Kidney (tissue), 14 donors: Measurements from ENCODE around the gene DRC1. TPM values are rescaled to one million over a fixed set of nuclear protein-coding genes. Genes with fewer than 3 reads are reported as not detected.

Experiments
- DNase-seq, 5 donors: peaks; one replicate each; pipeline ENCODE4 v3.0.0-alpha.2; 2013 to 2020
- FAIRE-seq: peaks from 2 replicates; lab custom pipeline; 2012; peaks lifted over from hg19 to GRCh38; lab: Jason Lieb, UNC
- H3K27ac ChIP-seq, 2 donors: one replicate each; pipeline ENCODE4 v1.7.0; 2013; ENCODE audit warnings: low read depth in 2 of 2, low read length in 2 of 2, inconsistent platforms in 1 of 2
- H3K27me3 ChIP-seq: one replicate; pipeline ENCODE4 v1.7.1; 2013; ENCODE audit warnings: low read length, inconsistent platforms; ENCODE audit not compliant: control insufficient read depth, insufficient read depth
- H3K36me3 ChIP-seq, 3 donors: one replicate each; pipeline versions ENCODE4 v1.7.0 to v1.7.1; 2013; ENCODE audit warnings: low read length in 3 of 3, control low read depth in 1 of 3, inconsistent platforms in 1 of 3; ENCODE audit not compliant: insufficient read depth in 3 of 3, control insufficient read depth in 2 of 3
- H3K4me1 ChIP-seq, 3 donors: one replicate each; pipeline versions ENCODE4 v1.7.0 to v1.7.1; 2013; ENCODE audit warnings: low read length in 3 of 3, inconsistent platforms in 1 of 3, low read depth in 1 of 3; ENCODE audit not compliant: control insufficient read depth in 2 of 3, insufficient read depth in 2 of 3
- H3K4me3 ChIP-seq, 3 donors: one replicate each; pipeline versions ENCODE4 v1.7.0 to v1.8.1; 2013; ENCODE audit warnings: low read length in 3 of 3, control low read depth in 1 of 3, inconsistent platforms in 1 of 3
- H3K9ac ChIP-seq, 3 donors: one replicate each; pipeline versions ENCODE4 v1.7.0 to v1.7.1; 2013; ENCODE audit warnings: low read length in 3 of 3, control low read depth in 1 of 3, inconsistent platforms in 1 of 3
- H3K9me3 ChIP-seq, 3 donors: one replicate each; pipeline versions ENCODE4 v1.7.0 to v1.7.1; 2013; ENCODE audit warnings: low read length in 3 of 3, control low read depth in 1 of 3, inconsistent platforms in 1 of 3; ENCODE audit not compliant: control insufficient read depth in 2 of 3, insufficient read depth in 1 of 3
- intact Hi-C: fragments of 100-400 bp; cut with DNase I; formaldehyde crosslinking; loops from one replicate; pipeline ENCODE4 v1.11.1; 2022
- polyA plus RNA-seq: library from polyadenylated mRNA; stranded (reverse); fragments of 350-450 nt; fragmentation: Illumina TruSeq; extraction: RNeasy Lipid Tissue Mini Kit (QIAGEN cat#74804); gene quantifications from one replicate; pipeline ENCODE4 v1.2.3, GENCODE V29; 2014; ENCODE audit warnings: low read depth, low replicate concordance; ENCODE audit not compliant: insufficient read depth
- total RNA-seq: library from RNA; stranded (reverse); fragmentation: NEBNext Ultra II Directional; extraction: Animal tissue kit (Norgen Biotek cat#: 25700); gene quantifications from one replicate; pipeline ENCODE4 v1.2.1, GENCODE V29; 2021
- TF ChIP-seq, protein P1 (sequence below): IDR thresholded peaks from 3 replicates; pipeline ENCODE4 v1.5.1; 2012; ENCODE audit warnings: mild to moderate bottlenecking, moderate library complexity, borderline replicate concordance; ENCODE audit not compliant: insufficient read depth; ENCODE audit errors: extremely low read depth
- donor health status: control.
- donor health status: control.
- donor health status: control.
- donor health status: control.
- donor health status: control.
- donor health status: DM: yes; HTN: yes; CAD: no.
- donor health status: Normal renal cell carcinoma (clear cell type).

DRC1 gene
- total and polyA plus RNA-seq, 2 donors from 2014 or later = 0.76 TPM; not detected in 1

DNA sequence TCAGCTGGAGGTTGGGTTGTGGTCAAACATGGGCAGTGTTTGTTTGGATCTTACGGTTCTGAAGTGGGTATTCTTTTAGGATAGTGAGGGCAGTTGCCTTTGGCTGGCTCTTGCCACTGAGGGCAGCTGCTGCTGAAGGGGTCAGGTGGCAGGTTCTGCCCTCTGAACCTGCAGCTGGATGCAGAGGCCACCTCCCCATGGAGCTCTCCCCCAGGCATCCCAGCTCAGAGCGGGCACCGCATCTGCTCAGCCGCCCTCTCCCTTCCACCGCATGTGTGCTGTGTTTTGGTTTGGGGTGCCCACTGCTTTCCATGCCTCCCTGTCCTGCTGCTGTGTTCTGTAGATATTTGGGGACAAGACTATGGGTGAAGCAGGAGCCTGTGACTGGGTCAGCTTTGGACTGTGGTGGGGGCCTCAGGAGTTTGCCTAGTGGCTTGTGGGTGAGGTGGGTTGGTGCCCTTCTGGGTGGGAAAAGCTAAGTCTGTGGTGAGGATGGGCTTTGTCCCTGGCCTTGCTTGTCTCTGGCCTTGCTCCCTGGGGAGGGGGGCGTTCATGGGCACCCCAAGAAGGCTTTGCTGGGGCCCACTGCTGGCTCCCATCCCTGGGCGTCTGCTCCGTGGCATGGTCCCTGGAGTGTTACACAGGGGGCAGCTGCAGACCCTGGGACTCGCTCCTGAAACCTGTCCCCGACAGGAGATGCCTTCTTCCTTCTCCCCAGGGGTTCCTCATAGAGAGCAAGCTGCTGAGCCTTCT, 47.7 kb downstream of the DRC1 start:
- FAIRE-seq = no peak

GRCh38 chr2:26450031-26450635, 48.4 kb downstream of the DRC1 start:
- no peak overlapping the region for H3K4me3 ChIP-seq
- H3K9ac ChIP-seq = no peak overlapping the region
- H3K27me3 ChIP-seq = no peaks in the 10 kb centered on the region
- DNase-seq = no peak
- no peaks in the 10 kb centered on the region for H3K9me3 ChIP-seq
- no peaks in the 10 kb centered on the region for H3K36me3 ChIP-seq
- FAIRE-seq = no peak
- TF ChIP-seq, protein P1, sequence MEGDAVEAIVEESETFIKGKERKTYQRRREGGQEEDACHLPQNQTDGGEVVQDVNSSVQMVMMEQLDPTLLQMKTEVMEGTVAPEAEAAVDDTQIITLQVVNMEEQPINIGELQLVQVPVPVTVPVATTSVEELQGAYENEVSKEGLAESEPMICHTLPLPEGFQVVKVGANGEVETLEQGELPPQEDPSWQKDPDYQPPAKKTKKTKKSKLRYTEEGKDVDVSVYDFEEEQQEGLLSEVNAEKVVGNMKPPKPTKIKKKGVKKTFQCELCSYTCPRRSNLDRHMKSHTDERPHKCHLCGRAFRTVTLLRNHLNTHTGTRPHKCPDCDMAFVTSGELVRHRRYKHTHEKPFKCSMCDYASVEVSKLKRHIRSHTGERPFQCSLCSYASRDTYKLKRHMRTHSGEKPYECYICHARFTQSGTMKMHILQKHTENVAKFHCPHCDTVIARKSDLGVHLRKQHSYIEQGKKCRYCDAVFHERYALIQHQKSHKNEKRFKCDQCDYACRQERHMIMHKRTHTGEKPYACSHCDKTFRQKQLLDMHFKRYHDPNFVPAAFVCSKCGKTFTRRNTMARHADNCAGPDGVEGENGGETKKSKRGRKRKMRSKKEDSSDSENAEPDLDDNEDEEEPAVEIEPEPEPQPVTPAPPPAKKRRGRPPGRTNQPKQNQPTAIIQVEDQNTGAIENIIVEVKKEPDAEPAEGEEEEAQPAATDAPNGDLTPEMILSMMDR = no peak
- intact Hi-C loops = no loop called here
- no peaks in the 10 kb centered on the region for H3K4me1 ChIP-seq
- no peak overlapping the region for H3K27ac ChIP-seq

More for the DNA sequence above, 47.7 kb downstream of the DRC1 start:
- Histone ChIP-seq H3K4me1 (no peaks in the 10 kb centered on the region), H3K9ac (no peak overlapping the region), H3K4me3 (no peak overlapping the region), H3K27me3 (no peaks in the 10 kb centered on the region), H3K27ac (no peak overlapping the region), H3K9me3 (no peaks in the 10 kb centered on the region), H3K36me3 (no peaks in the 10 kb centered on the region)
- TF ChIP-seq, protein P1 = no peak
- intact Hi-C loops = no loop called here
- no peak for DNase-seq

DNA sequence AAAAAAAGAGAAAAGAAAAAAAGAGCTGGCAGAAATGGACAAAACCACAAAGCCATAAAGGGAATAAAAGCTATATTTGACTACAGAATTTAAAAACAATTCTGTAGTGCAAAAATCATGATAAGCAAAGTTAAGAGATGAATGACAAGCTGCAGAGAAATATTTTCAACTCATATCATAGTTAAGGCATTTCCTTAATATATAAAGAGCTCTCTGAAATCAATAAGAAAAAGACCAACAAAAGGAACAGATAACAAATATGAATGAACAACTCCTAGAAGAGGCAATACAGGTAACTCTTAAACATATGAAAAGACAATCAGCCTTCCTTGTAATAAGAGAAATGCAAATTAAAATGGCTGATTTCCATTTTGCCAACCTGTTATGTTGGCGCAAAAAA, 50.0 kb downstream of the DRC1 start:
- no peak overlapping the region for H3K9ac ChIP-seq
- no peak overlapping the region for H3K27ac ChIP-seq
- no peak for FAIRE-seq
- no peak for DNase-seq
- TF ChIP-seq, protein P1 = no peak
- no peaks in the 10 kb centered on the region for H3K27me3 ChIP-seq
- no peaks in the 10 kb centered on the region for H3K9me3 ChIP-seq
- H3K4me3 ChIP-seq = no peak overlapping the region
- H3K4me1 ChIP-seq = no peaks in the 10 kb centered on the region
- intact Hi-C loops = no loop called here
- H3K36me3 ChIP-seq = no peaks in the 10 kb centered on the region
